Astrocyte of the spinal cord (primary cell): Measurements from ENCODE around the gene AKT1.
A peak's percentile ranks its signal among the peaks of the same experiment; 100 is the strongest.

Experiments used
- DNase-seq: peaks from one replicate; pipeline ENCODE4 v3.0.0; 2011; ENCODE audit warnings: low read depth, low spot score
- H3K4me3 ChIP-seq: 2 replicates; pipeline ENCODE4 v1.5.1; 2011; ENCODE audit warnings: low read depth, mild to moderate bottlenecking, low read length, moderate library complexity
- in situ Hi-C: cut with HindIII; loops from 2 replicates; pipeline ENCODE4 v1.10.0; 2017; ENCODE audit warnings: low sequenced_read_pairs
- TF ChIP-seq, protein P1 (sequence below): IDR thresholded peaks from 2 replicates; pipeline ENCODE4 v1.5.1; 2012; ENCODE audit warnings: low read depth, mild to moderate bottlenecking, low read length, inconsistent platforms

Gene AKT1

DNA sequence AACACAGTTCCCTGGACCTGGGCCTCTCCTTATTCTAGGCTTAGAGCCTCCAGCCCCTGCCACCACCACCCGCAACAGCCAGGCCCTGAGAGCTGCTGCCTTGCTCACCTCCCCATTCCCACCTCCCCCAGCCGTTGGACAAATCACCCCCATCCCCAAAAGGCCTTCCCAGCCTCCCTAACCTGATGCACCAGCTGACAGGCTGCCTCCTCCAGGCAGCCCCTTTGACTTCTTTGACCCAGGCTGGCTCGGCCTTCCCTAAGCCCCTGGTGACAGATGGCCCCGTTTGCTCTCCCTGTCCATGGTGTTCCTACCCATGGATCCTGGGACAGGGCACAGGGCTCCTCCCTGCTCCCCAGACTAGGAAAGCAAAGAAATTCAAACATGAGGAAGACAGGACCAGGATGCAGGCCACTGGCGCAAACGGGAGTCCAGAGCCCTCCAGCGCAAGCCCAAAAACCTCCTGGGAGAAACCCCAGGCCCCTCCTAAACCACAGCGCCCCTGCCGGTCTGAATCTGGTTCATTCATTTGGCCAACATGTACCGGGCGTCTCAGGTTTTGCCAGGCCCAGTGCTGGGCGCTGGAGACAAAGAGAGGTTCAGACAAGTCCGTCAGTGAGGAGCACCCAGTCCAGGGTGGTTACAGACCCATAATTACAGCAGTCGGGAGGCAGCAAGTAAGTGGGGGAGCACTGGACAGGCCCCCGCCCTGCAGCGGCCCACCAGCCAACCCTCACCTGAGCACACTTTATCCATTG, 2.4 kb downstream of the AKT1 start:
- no peak for DNase-seq
- in situ Hi-C loops: no loop called here
- no peak overlapping the region for H3K4me3 ChIP-seq
- TF ChIP-seq, protein P1, sequence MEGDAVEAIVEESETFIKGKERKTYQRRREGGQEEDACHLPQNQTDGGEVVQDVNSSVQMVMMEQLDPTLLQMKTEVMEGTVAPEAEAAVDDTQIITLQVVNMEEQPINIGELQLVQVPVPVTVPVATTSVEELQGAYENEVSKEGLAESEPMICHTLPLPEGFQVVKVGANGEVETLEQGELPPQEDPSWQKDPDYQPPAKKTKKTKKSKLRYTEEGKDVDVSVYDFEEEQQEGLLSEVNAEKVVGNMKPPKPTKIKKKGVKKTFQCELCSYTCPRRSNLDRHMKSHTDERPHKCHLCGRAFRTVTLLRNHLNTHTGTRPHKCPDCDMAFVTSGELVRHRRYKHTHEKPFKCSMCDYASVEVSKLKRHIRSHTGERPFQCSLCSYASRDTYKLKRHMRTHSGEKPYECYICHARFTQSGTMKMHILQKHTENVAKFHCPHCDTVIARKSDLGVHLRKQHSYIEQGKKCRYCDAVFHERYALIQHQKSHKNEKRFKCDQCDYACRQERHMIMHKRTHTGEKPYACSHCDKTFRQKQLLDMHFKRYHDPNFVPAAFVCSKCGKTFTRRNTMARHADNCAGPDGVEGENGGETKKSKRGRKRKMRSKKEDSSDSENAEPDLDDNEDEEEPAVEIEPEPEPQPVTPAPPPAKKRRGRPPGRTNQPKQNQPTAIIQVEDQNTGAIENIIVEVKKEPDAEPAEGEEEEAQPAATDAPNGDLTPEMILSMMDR: peak; percentile 6

DNA sequence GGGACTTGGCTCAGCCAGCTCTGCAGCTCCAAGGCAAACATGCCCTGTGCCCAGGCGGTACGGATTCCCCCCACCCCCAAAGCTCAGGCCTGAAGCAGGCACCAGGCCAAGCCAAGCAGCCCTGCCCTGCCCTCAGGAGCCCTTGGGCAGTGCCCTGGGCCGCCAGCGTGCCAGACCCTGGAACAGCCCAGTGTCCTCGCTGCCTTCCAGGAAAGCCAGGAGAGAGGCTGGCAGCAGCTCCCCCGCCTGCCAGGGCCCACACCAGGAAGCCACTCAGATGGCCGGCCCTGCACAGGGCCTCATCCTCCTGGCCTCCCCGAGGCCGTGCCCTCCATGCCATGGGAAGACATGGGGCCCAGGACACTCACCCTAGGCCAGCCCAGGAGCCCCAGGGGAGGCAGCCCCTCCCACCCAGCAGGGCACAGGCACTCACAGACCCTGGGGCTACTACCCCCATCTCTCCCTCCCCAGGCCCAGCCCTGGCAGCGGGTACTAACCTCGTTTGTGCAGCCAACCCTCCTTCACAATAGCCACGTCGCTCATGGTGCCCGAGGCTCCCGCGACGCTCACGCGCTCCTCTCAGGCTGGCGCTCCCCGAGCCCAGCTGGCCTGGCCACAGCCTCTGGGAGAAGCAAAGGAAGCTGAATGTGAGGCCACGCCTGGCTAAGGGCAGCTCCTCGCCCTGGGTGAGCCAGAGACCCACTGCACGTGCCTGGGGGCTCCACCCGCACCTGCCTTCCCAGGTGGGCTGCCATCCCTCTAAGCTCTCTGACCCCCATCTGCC, 3.3 kb downstream of the AKT1 start:
- no peak for DNase-seq
- no peak overlapping the region for H3K4me3 ChIP-seq
- in situ Hi-C loops: no loop called here
- TF ChIP-seq, protein P1: no peak

DNA sequence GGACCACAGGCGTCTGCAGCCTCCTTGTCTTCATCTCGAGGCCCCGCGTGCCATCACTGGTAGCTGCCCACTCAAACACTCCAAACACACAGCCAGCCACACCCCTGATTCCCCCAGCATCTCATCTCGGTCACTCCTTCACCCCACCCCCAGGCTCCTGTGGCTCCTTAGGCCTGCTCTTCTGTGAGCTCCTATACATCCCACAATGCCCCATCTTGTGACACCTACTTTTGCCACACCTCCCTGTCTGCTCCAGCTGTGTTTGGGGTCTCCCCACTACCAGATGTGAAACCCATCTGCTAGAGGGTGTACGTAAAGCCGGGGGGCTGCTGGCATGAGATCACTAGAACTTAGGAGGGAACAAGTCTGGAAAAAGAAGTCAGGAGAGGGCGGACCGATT, 4.1 kb downstream of the AKT1 start:
- no peak overlapping the region for H3K4me3 ChIP-seq
- TF ChIP-seq, protein P1: no peak
- no peak for DNase-seq
- in situ Hi-C loops: no loop called here

DNA sequence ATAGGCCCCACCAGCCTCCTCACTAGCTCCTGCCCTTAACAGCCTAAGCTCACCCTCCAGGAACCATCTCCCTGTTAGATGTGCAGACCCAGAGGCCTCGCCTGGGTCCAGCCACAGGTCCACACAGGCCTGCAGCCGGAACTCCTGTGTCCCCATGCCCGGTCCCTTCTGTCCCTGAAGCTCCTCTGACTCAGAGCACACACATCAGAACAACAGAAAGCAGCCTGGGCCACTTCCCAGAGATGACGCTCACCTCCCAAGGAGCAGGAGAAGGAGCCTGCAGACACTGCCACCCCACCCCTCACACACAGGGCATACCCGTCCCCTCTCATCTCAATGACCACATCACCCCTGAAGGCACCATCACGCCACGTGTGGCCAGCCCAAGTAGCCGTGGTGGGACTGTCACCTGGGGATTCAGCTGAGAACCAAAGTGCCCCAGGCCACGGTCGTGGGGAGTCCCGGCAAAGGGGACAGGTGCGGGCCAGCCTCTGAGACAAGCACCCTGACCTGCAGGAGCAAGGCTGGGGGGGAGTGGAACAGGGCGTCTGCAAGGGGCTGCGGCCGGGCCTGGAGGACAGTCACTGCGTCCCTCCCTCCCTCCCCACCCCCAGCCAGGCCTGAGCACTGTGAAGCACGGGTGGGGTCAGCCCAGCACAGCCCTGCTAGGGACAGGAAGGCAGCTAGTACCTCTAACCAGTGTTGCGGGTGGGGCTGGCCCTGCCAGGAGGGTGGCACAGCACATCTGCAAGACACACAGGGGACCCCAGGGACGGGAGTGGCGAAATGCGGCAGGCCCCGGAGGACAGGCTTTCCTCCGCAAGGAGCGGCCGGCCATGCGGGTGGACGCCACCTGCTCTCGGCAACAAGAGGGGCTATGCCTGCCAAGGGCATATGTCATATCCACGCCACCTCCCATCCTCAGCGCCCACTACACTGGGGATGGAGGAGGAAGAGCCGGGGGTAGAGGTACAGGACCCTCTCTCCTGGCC, 5.5 kb downstream of the AKT1 start:
- TF ChIP-seq, protein P1: no peak
- H3K4me3 ChIP-seq: no peak overlapping the region
- in situ Hi-C loops: no loop called here
- no peak for DNase-seq

DNA sequence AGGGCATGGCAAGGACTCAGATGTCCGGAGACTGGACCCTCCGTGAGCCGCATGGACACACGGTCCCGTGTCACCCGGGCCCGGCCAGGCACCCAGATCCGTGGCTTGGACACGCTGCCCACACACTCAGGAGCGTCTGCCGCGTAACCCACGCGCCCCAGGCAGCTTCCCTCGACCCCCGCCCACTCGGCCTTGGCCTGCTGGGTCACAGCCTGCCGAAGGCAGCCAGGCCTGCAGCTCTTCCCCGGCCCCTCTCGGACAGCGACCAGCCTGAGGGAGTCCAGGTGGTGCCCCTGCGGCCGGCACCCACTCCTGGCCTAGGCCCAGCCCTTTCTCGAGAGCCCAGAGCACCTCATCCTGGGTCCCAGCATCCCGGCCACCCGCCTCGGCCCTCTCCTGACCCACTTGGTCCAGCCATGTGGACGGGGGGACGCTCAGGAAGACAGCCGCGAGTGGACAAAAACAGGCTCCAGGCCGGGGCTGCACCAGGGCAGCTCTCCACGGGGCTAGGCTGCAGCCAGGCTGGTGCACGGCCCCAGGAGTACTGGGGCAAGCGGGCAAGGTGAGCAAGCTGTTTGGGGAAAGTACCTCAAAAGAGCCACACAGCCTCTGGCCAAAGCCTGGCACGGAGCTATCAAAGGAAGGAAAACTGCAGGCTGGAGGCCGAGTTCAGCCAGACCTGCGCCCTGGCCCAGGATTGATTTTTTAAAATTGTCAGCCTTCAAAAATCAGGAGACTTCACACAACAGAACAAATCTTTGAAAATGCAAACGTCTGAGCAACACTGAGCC, 6.5 kb downstream of the AKT1 start:
- DNase-seq: no peak
- TF ChIP-seq, protein P1: no peak
- no peak overlapping the region for H3K4me3 ChIP-seq
- in situ Hi-C loops: no loop called here
